HEK293 (cell line): ENCODE data around the gene GRIA1.

Experiments
- FEZF1 ChIP-seq: fragments of 450-650 bp; formaldehyde crosslinking; IDR thresholded peaks from 2 replicates; pipeline ENCODE4 v1.5.1; 2016; ENCODE audit warnings: missing biosample characterization, missing genetic modification characterization
- KLF10 ChIP-seq: fragments of 450-650 bp; IDR thresholded peaks from 2 replicates; pipeline ENCODE4 v1.5.1; 2018; ENCODE audit warnings: missing biosample characterization, mild to moderate bottlenecking, missing genetic modification characterization
- SCRT1 ChIP-seq: fragments of 450-650 bp; formaldehyde crosslinking; IDR thresholded peaks from 2 replicates; pipeline ENCODE4 v1.5.1; 2016; ENCODE audit warnings: missing biosample characterization, missing genetic modification characterization, borderline replicate concordance
- TCF7L2 ChIP-seq: IDR thresholded peaks from 2 replicates; pipeline ENCODE4 v1.6.1; 2011; ENCODE audit warnings: low read depth, mild to moderate bottlenecking, inconsistent platforms, low read length, moderate library complexity, borderline replicate concordance
- YY1 ChIP-seq: fragments of 450-650 bp; formaldehyde crosslinking; IDR thresholded peaks from 2 replicates; pipeline ENCODE4 v1.5.1; 2018; ENCODE audit warnings: missing biosample characterization, missing genetic modification characterization
- ZBTB49 ChIP-seq: fragments of 450-650 bp; formaldehyde crosslinking; IDR thresholded peaks from 2 replicates; pipeline ENCODE4 v1.5.1; 2016; ENCODE audit warnings: missing biosample characterization, missing genetic modification characterization, low read depth
- ZNF214 ChIP-seq: fragments of 450-650 bp; formaldehyde crosslinking; IDR thresholded peaks from 2 replicates; pipeline ENCODE4 v1.5.1; 2017; ENCODE audit warnings: missing biosample characterization, mild to moderate bottlenecking, missing genetic modification characterization, borderline replicate concordance
- ZNF391 ChIP-seq: fragments of 450-650 bp; formaldehyde crosslinking; IDR thresholded peaks from 2 replicates; pipeline ENCODE4 v1.5.1; 2016; ENCODE audit warnings: low read depth, missing biosample characterization, missing genetic modification characterization, borderline replicate concordance
- ZNF664 ChIP-seq: fragments of 450-650 bp; formaldehyde crosslinking; IDR thresholded peaks from 2 replicates; pipeline ENCODE4 v1.5.1; 2016; ENCODE audit warnings: missing biosample characterization, missing genetic modification characterization
- TF ChIP-seq, protein P1 (sequence below): fragments of 450-650 bp; formaldehyde crosslinking; IDR thresholded peaks from 2 replicates; pipeline ENCODE4 v1.5.1; 2016; ENCODE audit warnings: missing biosample characterization, missing genetic modification characterization

GRCh38 chr5:153623124-153623523 is 132.7 kb downstream of the GRIA1 start:
- no peak for TF ChIP-seq SCRT1
- TF ChIP-seq TCF7L2 = no peak
- no peak for TF ChIP-seq ZNF214 (tag by site-specific recombination)
- no peak for TF ChIP-seq FEZF1 (tag by site-specific recombination)
- TF ChIP-seq, protein P1, sequence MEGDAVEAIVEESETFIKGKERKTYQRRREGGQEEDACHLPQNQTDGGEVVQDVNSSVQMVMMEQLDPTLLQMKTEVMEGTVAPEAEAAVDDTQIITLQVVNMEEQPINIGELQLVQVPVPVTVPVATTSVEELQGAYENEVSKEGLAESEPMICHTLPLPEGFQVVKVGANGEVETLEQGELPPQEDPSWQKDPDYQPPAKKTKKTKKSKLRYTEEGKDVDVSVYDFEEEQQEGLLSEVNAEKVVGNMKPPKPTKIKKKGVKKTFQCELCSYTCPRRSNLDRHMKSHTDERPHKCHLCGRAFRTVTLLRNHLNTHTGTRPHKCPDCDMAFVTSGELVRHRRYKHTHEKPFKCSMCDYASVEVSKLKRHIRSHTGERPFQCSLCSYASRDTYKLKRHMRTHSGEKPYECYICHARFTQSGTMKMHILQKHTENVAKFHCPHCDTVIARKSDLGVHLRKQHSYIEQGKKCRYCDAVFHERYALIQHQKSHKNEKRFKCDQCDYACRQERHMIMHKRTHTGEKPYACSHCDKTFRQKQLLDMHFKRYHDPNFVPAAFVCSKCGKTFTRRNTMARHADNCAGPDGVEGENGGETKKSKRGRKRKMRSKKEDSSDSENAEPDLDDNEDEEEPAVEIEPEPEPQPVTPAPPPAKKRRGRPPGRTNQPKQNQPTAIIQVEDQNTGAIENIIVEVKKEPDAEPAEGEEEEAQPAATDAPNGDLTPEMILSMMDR (tag by site-specific recombination) = no peak
- no peak for TF ChIP-seq ZBTB49 (tag by site-specific recombination)
- TF ChIP-seq ZNF391 = no peak
- no peak for TF ChIP-seq ZNF664 (tag by site-specific recombination)
- TF ChIP-seq KLF10 (tag by site-specific recombination) = no peak
- no peak for TF ChIP-seq YY1
